GM21390 (cell line): Measurements from ENCODE around the gene FOXM1.
A peak's percentile ranks its signal among the peaks of the same experiment; 100 is the strongest.
"Not testable (repeated sequence)": the region's sequence is repeated elsewhere in the genome, so short reads cannot be mapped to it uniquely, and the experiment has no call there.

Experiments used
- ATAC-seq: cut with Tn5 transposase; IDR thresholded peaks from one replicate; pipeline ENCODE4 v1.9.1; 2021; ENCODE audit not compliant: unreplicated experiment

Gene FOXM1

GRCh38 chr12:2886768-2887450 lies 9.9 kb upstream of the FOXM1 start:
- ATAC-seq: no peak

- ATAC-seq: no peak
Measured at GRCh38 chr12:2884810-2885209, 7.8 kb upstream of the FOXM1 start.

GRCh38 chr12:2879853-2880252 lies 2.9 kb upstream of the FOXM1 start:
- no peak for ATAC-seq

- ATAC-seq: no peak
Measured at GRCh38 chr12:2877953-2878732, 1.2 kb upstream of the FOXM1 start.

- peak; percentile 33 for ATAC-seq
Measured at GRCh38 chr12:2876431-2877046, 435 bp downstream of the FOXM1 start.

GRCh38 chr12:2868986-2869632 lies 7.9 kb downstream of the FOXM1 start:
- not testable (repeated sequence) for ATAC-seq

- no peak for ATAC-seq
Measured at GRCh38 chr12:2864198-2864597, 12.8 kb downstream of the FOXM1 start.

- not testable (repeated sequence) for ATAC-seq
Measured at GRCh38 chr12:2863402-2863801, 13.6 kb downstream of the FOXM1 start.

- ATAC-seq: no peak
Measured at GRCh38 chr12:2862876-2863275, 14.1 kb downstream of the FOXM1 start.

- ATAC-seq: no peak
Measured at GRCh38 chr12:2860170-2860569, 16.8 kb downstream of the FOXM1 start.

GRCh38 chr12:2858944-2859421 lies 18.0 kb downstream of the FOXM1 start:
- ATAC-seq: no peak

- ATAC-seq: no peak
Measured at GRCh38 chr12:2858334-2858733, 18.6 kb downstream of the FOXM1 start.

- ATAC-seq: no peak
Measured at GRCh38 chr12:2857576-2857975, 19.4 kb downstream of the FOXM1 start.

GRCh38 chr12:2857021-2857431 lies 19.9 kb downstream of the FOXM1 start, which contains the start of gene TEX52:
Gene TEX52, minus strand, starts transcription at chr12:2857039. Its CDS starts 13 bp downstream, at chr12:2857026.
- ATAC-seq: no peak

GRCh38 chr12:2856051-2856450 lies 20.9 kb downstream of the FOXM1 start:
- no peak for ATAC-seq

GRCh38 chr12:2855546-2855945 lies 21.4 kb downstream of the FOXM1 start:
- ATAC-seq: no peak

GRCh38 chr12:2854669-2855453 lies 22.1 kb downstream of the FOXM1 start:
- no peak for ATAC-seq

GRCh38 chr12:2853626-2854025 lies 23.3 kb downstream of the FOXM1 start:
- no peak for ATAC-seq

GRCh38 chr12:2851931-2852330 lies 25.0 kb downstream of the FOXM1 start:
- no peak for ATAC-seq

- no peak for ATAC-seq
Measured at GRCh38 chr12:2845280-2845679, 31.7 kb downstream of the FOXM1 start.
